Esophagus mucosa (tissue), 1 donor: ENCODE results near the gene BDNF. TPM values are rescaled to one million over a fixed set of nuclear protein-coding genes. Genes with fewer than 3 reads are reported as not detected.
A peak's percentile ranks its signal among the peaks of the same experiment; 100 is the strongest.
"Not testable (repeated sequence)": the region's sequence is repeated elsewhere in the genome, so short reads cannot be mapped to it uniquely, and the experiment has no call there.

Experiments used
- ATAC-seq: fragments of 200-7000 bp; cut with Tn5 transposase; one replicate; pipeline ENCODE4 v1.9.1; 2020
- total RNA-seq: library from RNA; stranded (reverse); gene quantifications from one replicate; pipeline ENCODE4 v1.2.4, GENCODE V29; 2023
- donor health status: DM: yes; HTN: yes; CAD: no.

BDNF gene
- 0.92 TPM for total RNA-seq

DNA sequence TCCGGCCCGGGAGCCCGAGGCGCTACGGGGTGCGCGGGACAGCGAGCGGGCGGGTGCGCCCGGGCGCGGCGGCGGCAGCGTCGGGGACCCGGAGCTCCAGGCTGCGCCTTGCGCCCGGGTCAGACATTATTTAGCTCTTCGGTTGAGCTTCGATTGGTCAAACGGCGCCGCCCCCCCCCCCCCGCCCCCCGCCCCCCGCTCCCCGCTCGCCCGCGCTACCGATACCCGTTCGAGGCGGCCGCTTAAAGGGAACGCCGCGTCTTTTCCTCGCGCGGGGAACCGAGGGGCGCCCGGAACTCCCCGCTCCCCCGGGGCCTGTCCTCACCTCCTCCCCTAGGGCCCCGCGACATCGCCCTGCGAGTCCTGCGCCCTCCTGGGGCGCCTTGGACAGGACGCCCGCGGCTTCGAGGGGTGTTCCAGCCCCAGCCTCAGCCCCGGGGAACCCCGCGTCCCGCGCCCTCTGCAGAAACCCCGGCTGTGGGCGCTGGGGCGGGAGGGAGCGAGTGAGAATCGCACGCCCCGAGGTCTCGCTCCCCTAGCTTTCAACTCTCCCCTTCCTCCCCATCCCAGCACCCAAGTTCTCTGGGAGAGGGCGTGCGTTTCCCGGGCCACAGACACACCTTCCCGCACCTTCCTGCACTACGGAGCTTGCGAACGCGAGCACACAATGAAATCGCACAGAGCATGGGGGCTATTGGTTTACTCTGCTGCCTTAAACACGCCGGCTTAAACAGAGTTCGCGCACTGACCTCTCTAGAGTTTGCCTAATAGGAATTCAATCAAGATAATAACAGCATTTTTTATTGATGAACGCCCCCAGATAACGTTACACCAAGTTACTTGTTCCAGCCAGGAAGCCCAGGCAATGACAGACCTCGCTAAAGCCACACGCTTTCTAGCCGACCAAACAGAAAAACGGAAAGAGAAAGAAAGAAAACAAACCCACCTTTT, at the start of gene BDNF:
TSS of gene BDNF (minus strand) at position 105 of the 951 bp plus-strand sequence. CDS start 41,891 bp downstream, outside the sequence.
- ATAC-seq = peak; percentile 30

DNA sequence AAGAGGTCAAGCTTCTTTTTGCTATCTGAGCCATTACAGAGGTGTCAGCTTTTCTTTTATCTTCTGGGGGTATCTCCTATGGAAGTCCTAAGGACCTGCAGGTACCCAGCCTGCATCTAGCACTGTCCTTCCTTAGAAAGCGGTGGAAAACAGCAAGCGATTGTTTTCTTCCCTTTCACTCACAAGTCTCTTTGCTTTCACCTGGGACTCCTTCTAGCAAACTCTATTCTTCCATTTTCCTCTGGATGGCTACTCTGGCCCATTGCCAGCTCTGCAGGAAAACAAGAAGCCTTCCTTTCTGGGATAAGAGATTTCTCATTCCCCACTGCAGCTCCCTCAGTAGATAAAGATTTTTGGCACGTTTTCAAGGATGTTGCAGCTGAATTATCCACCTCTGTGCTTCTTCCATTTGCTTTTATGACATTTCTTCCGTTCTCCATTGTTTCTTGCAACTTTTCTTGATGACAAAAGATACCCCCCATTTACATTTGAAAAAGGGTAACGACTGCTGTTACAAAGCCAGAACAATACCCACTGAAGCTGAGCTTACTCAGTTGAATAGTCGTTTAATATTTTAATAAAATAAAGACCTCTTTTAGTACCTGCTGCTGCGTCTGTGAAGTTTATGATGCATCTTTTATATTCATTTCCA, 40.2 kb upstream of the BDNF start:
- ATAC-seq = no peak

DNA sequence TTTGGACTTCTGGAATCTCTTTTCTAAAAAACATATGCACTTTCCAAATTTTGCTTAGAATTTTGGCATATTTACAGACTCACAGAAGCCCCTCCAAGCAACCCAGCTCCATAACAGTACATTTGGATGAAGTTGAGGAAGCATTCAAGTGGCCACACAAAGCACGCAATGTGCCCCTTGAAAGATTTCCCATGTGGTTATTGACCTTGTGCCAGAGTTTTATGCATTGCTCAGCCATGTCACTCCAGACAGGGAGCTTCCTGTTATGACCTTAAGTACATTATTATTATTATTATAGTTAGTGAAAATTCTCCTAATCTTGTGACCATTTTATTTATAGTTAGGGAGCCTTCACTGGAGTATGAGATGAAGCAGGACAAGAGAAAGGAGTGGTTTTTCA, 35.0 kb upstream of the BDNF start:
- ATAC-seq = no peak

DNA sequence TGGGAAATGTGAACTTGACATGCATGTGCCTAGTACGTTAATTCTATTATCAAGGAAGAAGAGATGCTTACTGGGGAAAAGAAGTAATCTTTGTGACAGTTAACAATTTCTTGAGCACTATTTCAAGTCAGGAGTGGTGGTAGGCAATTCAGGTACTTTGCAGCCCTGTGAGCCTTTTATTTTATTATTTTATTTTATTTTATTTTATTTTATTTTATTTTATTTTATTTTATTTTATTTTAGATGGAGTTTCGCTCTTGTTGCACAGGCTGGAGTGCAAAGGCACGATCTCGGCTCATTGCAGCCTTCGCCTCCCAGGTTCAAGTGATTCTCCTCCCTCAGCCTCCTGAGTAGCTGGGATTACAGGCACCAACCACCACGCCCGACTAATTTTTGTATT, 31.5 kb upstream of the BDNF start:
- ATAC-seq = not testable (repeated sequence)

DNA sequence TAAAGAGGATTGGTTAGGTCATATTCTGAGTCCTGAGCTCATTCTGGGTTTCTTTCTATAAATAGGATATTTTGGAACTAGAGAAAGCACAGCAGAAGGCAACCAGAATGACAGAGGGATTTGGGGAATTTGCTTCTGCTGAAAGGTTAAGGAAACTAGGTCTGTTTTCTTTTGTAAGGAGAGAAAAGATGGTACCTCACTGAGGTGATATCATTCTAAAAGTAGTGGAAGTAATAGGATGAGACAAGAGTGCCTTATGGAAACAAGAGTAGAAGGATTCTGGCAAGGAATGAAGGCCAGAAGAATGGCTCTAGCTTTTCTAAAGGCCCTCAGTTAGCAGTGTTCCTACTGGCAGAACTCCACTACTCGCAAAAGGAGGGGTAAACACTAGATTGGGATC, 26.7 kb upstream of the BDNF start:
- no peak for ATAC-seq

DNA sequence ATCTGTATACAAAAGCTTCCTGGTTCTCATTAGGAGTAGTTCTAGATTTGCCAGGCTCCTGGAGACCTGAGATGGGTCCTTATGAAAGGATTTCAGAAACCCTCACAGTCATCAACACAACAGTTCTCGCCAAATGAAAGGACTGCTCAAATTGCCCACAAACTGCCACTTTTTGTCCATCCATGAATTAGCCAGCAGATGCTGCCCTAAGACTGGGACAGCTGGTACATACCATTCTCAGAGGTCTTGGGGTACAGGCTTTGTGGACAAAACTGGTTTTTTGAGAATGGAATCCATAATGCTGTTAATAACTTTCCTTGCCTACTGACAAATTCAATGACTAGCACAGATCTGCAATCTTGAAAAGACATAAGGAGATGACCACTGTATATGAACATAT, 23.4 kb upstream of the BDNF start:
- no peak for ATAC-seq

DNA sequence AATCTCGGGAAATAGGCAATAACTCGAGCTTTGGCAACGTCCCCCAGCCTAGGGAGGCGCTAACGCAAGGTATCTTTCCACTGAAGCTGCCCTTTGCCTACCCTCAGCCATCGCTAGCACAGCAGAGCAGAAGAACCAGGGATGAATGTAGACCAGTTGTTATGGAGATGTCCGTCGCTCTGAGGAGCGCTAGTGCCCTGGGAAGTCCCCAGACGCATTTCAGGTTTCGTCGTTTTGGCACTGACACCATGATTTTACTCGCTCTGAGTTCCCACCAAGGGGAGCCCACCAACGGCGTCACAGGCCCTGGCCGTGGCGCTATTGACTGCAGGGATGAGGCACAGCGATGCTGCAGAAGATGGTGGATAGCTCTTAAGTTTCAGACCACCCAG, 22.7 kb upstream of the BDNF start:
- ATAC-seq = no peak

DNA sequence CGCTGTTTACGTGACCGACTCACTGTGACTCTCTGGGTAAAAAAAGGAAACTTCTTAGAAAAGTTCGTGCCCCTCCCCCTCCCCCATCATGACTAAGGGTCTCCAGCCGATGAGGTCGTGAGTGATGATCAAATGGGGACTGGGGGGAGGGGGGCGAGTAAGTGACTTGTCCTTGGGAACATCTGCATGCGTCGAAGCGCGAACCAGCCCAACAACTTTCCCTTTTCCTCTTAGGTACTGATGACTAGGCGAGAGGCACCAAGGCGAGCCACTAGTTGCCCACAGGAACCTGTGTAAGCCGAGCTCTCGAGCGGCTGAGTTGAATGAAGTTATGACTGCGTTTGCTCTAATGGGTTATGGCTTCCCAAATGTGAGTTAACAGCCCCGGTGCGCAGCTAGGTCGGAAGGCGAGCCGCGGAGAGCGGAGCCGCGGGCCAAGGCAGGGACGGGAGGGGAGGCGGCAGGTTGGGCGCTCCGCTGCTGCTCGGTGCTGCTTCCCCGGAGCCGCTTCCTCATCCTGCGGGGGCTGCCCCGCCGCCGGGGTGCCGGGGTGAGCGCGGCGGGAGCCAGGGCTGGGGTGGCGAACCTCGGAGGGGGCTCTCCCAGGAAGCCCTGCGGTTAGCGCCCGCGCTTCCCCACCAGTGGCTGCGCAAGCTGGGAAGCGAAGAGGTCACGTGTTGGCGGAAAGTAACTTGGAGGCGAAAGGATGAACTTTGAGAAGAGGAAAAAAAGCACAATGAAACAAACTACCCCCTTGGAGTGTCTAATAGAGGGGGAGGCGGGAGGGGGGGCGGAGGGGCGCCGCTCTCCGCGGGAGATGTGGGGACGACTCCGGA, 22.1 kb upstream of the BDNF start:
- peak; percentile 47 for ATAC-seq

DNA sequence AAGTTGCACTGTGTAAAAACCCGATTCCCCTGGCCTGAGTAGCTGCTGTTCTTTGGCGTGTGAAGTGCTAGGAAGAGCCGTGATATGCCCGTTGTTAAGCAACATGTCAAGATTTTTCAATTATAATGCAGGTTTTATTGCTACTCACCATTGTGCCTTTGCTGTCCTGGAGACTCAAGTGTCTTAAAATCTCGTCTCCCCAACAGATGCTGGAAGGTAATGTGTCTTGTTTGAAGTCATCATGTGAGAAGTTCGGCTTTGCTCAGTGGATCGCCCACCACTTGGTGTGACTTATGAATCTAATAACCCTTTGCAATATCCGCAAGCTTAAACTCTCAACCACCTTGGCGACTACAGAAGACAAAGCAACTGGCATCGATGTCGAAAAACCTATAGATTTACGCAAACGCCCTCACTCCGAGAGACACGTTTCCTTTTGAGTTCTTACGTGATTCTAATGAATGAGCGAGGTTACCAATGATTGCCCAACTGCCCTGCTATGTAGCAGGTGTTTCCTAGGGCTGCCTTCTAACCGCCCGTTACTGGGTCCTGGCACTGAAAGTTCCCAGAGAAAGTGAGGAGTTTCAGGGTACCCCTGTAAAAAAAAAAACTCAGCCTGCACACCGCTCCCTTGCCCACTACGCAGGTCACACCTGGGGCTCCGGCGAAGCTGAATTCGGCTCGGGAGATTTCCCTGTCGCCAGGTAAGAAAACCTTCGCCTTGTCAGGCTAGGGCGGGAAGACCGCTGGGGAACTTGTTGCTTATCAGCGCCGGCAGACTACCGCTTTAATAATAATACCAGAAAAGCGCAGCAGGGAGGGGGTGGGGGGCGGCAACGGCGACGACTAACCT, 21.2 kb upstream of the BDNF start:
- ATAC-seq = no peak

DNA sequence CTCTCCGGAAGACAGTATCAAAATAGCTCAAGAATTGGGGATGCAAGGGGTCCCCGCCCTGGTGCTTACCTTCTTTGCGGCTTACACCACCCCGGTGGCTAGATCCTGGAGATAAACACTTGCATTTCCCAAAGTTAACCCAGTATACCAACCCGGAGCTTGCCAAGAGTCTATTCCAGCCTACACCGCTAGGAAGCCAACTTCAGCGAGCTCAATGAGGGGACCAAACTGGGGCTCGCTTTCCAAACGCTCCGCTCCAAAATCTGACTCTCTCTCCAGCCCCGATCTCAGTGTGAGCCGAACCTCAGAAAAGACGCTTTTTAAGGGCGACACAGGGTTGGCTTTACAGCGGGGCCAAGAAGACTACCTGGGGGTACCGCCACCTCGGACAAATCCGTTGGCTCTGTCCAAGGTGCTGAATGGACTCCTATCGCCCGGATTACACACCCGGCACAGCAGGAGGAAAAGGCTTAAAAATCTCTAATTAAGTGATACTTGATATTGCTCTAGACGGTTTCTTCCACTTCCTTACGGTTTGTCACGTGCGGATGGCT, 20.1 kb upstream of the BDNF start:
- no peak for ATAC-seq

DNA sequence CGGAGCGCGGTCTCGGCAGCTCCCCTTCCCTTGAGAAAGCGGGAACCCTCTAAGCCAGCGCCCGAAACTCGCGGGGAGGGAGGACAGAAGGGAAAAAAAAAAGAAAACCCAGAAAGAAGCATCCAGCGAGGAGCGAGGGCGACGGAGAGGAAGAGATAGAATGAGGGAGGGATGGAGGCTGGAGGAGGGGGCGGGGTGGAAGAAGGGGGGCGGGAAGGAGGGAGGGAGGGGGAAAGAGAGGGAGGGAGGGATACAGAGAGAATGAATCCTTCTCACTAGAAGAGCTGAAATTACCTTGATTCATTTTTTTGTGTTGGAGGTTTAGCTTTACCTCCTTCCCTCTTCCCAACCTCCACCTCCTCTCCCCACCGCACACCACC, 19.3 kb upstream of the BDNF start:
- no peak for ATAC-seq

DNA sequence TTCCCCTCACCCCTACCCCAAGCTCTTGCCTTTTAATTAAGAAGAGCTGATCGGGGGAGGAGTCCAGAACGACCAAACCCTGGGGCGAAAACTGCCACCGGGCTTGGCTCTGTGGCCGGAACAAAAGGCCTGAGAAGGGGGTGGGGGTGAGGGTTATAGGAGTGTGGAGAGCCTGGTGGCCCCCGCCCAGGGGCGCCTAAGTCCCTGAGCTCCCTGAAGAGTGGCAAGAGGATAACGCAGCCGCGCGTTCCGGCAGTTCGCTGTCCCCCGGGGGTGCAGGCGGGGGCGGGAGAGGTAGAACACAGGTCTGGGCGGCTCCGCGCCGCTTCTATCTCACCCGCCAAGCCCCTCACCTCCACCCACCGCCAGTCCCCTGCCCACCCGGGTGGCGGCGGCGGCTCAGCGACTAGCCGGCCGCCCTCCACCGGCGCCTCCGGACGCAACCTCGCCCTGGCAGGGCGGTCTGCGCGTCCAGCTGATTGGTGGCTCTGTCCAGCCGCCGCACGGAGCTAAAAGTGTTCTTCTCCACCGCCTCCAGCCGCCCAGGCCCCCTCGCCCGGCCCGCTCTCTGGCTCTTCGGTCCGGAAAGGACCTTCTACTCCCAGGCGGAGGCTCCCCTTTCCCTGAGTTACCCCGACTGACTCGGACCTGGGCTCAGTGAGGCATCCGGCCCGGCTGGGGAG, 18.7 kb upstream of the BDNF start:
- no peak for ATAC-seq

DNA sequence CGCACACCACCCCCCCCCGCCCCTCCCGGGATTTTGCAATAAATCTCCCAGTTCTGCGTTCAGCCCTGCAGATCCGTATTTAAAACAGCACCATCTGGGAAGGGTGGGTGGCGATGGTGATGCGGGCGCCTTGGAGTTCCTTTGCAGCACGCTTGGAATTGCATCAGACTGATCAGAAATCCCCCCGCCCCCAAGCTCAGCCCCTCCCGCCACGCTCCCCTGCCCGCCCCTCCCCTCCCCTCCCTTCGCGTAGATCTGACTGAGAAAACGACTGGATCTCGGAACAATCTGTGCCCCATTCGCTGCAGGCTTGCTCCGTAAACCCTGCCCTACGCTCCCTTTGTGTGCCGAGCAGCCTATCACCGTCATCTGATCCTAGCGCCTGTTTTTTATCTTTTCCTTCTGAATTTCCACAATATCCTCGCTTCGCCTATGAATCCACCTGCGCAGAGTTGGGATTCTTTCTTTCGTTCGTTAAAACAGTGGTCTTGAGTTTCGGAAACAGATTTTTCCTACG, 18.1 kb upstream of the BDNF start:
- ATAC-seq = no peak

DNA sequence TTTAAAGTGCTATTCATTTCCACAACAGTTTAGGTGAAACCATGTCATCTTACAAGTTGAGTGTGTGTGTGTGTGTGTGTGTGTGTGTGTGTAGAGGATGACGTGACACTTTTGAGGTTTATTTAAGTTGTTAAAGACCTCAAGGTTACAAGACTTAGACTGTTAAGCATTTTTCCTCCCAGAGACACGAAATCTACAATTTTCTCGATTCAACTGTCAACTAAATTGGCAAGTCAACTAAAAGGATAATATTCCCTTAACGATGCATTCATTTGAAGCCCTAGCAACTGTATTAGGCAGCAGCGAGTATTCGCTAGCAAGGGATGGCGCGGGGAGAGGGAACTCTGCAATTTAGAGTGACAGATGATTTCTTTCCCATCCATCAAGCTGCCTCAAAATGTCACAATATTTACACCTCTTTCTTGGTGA, 17.6 kb upstream of the BDNF start:
- ATAC-seq = no peak

DNA sequence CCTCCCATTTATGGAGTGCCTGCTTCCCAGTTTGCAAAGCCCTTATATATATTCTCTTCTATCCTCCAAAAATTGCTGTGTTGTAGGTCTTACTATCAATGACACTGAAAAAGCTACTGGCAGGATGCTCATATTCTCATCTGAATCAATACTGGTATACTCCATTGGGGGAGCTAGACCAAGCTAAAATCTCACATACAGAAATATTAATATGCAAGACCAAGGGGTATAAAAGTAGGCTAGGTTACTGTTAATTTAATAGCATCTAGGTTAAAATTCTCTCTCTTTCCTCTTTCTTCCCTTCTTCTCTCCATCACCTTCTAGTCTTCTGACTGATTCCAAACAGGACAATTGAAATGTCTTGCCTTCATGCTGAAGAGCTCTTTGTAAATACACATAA, 17.1 kb upstream of the BDNF start:
- ATAC-seq = no peak

DNA sequence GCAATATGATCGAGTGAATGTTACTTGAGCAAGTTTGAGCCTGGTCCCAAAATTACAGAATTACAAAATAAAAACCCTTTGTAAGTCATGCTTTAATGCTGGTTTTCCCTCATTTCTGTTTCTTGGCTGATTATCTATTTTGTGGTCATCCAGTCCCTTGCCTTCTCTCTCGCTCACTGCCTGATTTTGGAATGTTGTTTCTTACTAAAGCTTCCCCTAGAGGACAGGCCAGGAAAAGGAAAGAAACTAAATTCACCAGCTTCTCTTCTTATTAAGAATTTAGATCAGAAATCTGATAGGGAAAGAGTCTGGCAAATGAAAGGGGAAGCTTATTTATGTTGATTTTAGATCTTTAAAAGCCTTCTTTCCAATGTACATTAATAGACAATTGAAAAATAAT, 16.6 kb upstream of the BDNF start:
- ATAC-seq = no peak

DNA sequence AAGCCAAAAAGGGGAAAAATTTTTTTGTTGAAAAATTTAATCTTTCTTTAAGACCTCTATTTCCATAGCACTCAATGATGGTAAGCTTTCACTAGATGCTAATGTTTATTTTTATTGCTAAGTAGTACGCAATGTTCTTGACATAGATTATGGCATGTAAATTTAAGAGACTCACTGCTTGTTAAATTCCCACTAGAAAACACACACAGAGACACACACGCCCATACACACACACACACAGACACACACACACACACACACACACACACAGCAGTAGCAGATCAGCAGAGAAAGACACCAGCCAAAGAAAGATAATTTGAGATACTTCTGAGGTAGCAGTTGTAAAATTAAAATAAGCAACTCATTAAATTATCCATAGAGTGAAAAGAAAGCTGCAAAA, 16.0 kb upstream of the BDNF start:
- no peak for ATAC-seq

DNA sequence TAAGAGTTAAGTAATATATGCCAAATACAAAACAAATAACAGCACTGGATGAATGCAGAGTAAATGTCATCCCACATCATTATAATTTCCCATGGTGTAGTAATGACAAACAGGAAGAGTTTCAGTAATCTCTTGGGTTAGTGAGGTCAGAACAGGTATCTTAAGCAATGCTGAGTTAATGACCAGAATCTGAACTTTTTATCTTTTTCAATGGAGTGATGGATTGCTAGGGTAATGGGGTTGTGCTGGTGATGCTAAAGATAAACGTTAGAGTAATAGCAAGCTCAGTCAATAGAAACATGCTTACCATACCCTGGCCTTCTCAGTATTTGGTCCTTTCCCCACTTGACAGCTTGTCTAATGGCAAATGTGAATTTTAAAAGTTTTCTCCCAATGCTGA, 11.5 kb upstream of the BDNF start:
- ATAC-seq = no peak

DNA sequence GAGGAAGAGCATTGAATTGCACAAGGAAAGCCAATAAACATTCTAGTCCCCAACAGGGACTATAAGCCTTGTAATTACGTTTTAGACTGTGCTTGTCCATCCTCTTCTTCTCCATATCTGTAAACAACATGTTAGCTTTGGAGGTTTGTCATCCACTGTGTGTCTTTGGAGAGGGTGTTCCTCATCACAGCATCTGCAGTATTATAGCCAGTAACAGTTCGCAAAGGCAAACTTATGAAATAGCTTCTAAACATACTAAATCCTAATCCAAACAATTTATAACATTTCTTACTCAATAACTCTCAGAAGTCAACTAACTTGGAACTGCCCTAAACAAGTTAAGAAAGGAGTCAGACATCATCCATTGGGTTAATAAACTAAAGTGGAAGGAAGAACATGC, 10.3 kb upstream of the BDNF start:
- ATAC-seq = no peak

DNA sequence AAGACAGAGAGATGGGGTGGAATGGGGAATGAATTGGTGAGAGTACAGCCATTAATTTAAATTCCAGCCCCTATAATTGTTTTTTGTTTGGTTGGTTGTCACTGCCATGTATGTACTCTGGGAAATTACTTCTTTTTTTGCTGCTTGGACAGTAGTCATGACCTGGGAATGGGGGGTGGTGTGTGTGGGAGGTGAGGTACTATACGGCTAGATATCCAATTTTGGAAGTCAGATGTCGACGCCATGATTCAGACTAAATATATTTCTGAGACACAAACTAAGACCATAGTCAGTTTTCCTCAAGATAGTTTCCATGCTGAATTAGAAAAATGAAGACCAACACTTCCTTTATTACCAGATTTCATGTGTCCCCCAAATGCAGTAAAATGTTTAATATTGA, 7.4 kb upstream of the BDNF start:
- ATAC-seq = no peak
